Epithelial cell of proximal tubule (primary cell): ENCODE data around the gene WEE2. TPM values are rescaled to one million over a fixed set of nuclear protein-coding genes. Genes with fewer than 3 reads are reported as not detected.

ENCODE experiments used
- DNase-seq: peaks from one replicate; pipeline ENCODE4 v3.0.0-alpha.2; 2011; ENCODE audit warnings: low read depth
- H3K4me3 ChIP-seq: 2 replicates; pipeline ENCODE4 v1.5.1; 2011; ENCODE audit warnings: low read depth, mild to moderate bottlenecking, low read length
- CTCF ChIP-seq: conservative IDR thresholded peaks from 2 replicates; pipeline ENCODE4 v1.5.1; 2012; ENCODE audit warnings: low read depth, mild to moderate bottlenecking, low read length
- total RNA-seq: library from RNA; depleted of rRNA; stranded (reverse); fragments of >200 nt; gene quantifications from 2 replicates; pipeline ENCODE4 v1.2.3, GENCODE V29; 2015

Gene WEE2
- total RNA-seq, 1 donor from 2014 or later = not detected

DNA sequence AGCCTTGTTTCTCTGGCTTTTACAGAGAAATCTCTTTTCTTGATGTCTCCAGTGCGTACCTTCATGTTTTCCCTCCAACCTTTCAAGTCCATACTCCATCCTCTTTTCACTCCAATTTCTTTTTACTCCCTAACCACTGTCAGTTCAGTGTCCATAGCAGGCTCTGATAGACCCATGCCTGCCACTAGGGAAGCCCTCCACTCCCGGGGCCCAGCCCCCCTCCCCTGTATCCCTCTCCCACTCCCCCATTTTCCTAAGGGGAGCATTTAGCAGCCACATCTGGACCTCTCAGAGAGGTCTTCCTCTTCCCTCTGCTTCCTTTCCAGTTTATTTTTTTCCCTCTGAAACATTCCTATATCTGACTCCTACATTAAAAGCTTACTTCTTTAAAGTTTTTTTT lies 39.3 kb upstream of the WEE2 start:
- TF ChIP-seq CTCF = no peak
- no peak for DNase-seq
- no peak overlapping the region for H3K4me3 ChIP-seq

GRCh38 chr7:141671705-141672496 lies 36.3 kb upstream of the WEE2 start:
- no peak for TF ChIP-seq CTCF

GRCh38 chr7:141673346-141673745 lies 34.8 kb upstream of the WEE2 start:
- no peak overlapping the region for H3K4me3 ChIP-seq
- TF ChIP-seq CTCF = no peak
- no peak for DNase-seq

More at GRCh38 chr7:141671705-141672496, 36.3 kb upstream of the WEE2 start:
- H3K4me3 ChIP-seq = no peak overlapping the region
- DNase-seq = no peak

GRCh38 chr7:141674171-141674671 lies 33.9 kb upstream of the WEE2 start:
- peak; percentile 89 for DNase-seq
- no peak overlapping the region for H3K4me3 ChIP-seq
- TF ChIP-seq CTCF = no peak

GRCh38 chr7:141674702-141675101 lies 33.5 kb upstream of the WEE2 start:
- no peak overlapping the region for H3K4me3 ChIP-seq
- peak; percentile 59 for TF ChIP-seq CTCF
- DNase-seq = no peak

GRCh38 chr7:141675436-141676215 lies 32.5 kb upstream of the WEE2 start:
- no peak overlapping the region for H3K4me3 ChIP-seq
- no peak for TF ChIP-seq CTCF
- no peak for DNase-seq
